Astrocyte (in vitro differentiated cells and primary cell): ENCODE results near the gene RIOK2.

Experiments used
- CTCF ChIP-seq: IDR thresholded peaks from 2 replicates; pipeline ENCODE4 v1.5.1; 2011; ENCODE audit warnings: low read depth, mild to moderate bottlenecking, inconsistent platforms, low read length, moderate library complexity; ENCODE audit not compliant: insufficient read depth
- EZH2 ChIP-seq: IDR thresholded peaks from 2 replicates; pipeline ENCODE4 v1.6.1; 2012; ENCODE audit warnings: mild to moderate bottlenecking, low read length, inconsistent platforms; ENCODE audit not compliant: insufficient read depth

- no peak for TF ChIP-seq CTCF
- TF ChIP-seq EZH2: no peak
These were observed 62.9 kb downstream of the RIOK2 start for GRCh38 chr5:97120195-97120594.
